Erythroblast (primary cell): ENCODE results near the gene PLA2G1B.

ENCODE experiments used
- GATA1 ChIP-seq: IDR thresholded peaks from 2 replicates; pipeline ENCODE4 v1.6.1; 2011; ENCODE audit warnings: low read depth, mild to moderate bottlenecking, control low read depth, low read length, moderate library complexity
- POLR2A ChIP-seq: IDR thresholded peaks from 2 replicates; pipeline ENCODE4 v1.6.1; 2011; ENCODE audit warnings: mild to moderate bottlenecking, low read length

DNA sequence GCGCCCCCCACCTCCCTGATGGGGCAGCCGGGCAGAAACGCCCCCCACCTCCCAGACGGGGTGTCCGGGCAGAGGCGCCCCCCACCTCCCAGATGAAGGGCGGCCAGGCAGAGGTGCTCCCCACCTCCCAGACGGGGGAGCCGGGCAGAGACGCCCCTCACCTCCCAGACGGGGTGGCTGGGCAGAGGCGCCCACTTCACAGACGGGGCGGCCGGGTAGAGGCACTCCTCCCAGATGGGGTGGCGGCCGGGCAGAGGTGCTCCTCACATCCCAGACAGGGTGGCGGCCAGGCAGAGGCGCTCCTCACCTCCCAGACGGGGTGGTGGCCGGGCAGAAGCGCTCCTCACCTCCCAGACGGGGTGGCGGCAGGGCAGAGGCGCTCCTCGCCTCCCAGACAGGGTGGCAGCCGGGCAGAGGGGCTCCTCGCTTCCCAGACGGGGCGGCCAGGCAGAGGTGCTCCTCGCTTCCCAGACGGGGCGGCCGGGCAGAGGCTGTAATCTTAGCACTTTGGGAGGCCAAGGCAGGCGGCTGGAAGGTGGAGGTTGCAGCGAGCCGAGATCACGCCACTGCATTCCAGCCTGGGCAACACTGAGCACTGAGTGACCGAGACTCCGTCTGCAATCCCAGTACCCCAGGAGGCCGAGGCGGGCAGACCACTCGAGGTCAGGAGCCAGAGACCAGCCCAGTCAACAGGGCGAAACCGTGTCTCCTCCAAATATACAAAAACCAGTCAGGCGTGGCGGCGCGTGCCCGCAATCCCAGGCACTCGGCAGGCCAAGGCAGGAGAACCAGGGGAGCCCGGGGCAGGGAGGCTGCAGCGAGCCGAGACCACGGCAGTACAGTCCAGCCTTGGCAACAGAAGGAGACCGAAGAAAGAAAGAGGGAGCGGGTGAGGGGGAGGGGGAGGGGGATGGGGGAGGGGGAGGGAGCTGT, 49.2 kb downstream of the PLA2G1B start:
- TF ChIP-seq POLR2A (no peak), GATA1 (no peak)
